GM19099 (cell line): Measurements from ENCODE around the gene MAP4.

Experiments used
- POLR2A ChIP-seq: IDR thresholded peaks from 3 replicates; pipeline ENCODE4 v1.6.1; 2011; ENCODE audit warnings: low read depth; ENCODE audit not compliant: insufficient read length; ENCODE audit errors: extremely low read depth

Gene MAP4

GRCh38 chr3:47896736-47897135 lies 119.5 kb downstream of the MAP4 start:
- no peak for TF ChIP-seq POLR2A

GRCh38 chr3:47895241-47895640 lies 121.0 kb downstream of the MAP4 start:
- no peak for TF ChIP-seq POLR2A

GRCh38 chr3:47892286-47893040 lies 123.8 kb downstream of the MAP4 start:
- TF ChIP-seq POLR2A = no peak

- TF ChIP-seq POLR2A = no peak
Measured at GRCh38 chr3:47891613-47892005, 124.6 kb downstream of the MAP4 start.

- no peak for TF ChIP-seq POLR2A
Measured at GRCh38 chr3:47890828-47891612, 125.2 kb downstream of the MAP4 start.

- TF ChIP-seq POLR2A = no peak
Measured at GRCh38 chr3:47890126-47890827, 125.9 kb downstream of the MAP4 start.

GRCh38 chr3:47888986-47889757 lies 127.0 kb downstream of the MAP4 start:
- no peak for TF ChIP-seq POLR2A

GRCh38 chr3:47885168-47885567 lies 131.0 kb downstream of the MAP4 start:
- no peak for TF ChIP-seq POLR2A

GRCh38 chr3:47884603-47885002 lies 131.6 kb downstream of the MAP4 start:
- TF ChIP-seq POLR2A = no peak

GRCh38 chr3:47882338-47882737 lies 133.9 kb downstream of the MAP4 start:
- TF ChIP-seq POLR2A = no peak

GRCh38 chr3:47877719-47878118 lies 138.5 kb downstream of the MAP4 start:
- no peak for TF ChIP-seq POLR2A

GRCh38 chr3:47877290-47877689 lies 138.9 kb downstream of the MAP4 start:
- TF ChIP-seq POLR2A = no peak

- TF ChIP-seq POLR2A = no peak
Measured at GRCh38 chr3:47874913-47875312, 141.3 kb downstream of the MAP4 start.

- TF ChIP-seq POLR2A = no peak
Measured at GRCh38 chr3:47874438-47874837, 141.8 kb downstream of the MAP4 start.

GRCh38 chr3:47872916-47873315 lies 143.3 kb downstream of the MAP4 start:
- TF ChIP-seq POLR2A = no peak
